ENCODE results near the gene TRAF4. TPM values are rescaled to one million over a fixed set of nuclear protein-coding genes. Genes with fewer than 3 reads are reported as not detected.
"Not testable (repeated sequence)": the region's sequence is repeated elsewhere in the genome, so short reads cannot be mapped to it uniquely, and the experiment has no call there.

The TRAF4 gene
- total RNA-seq, 1 experiment from 2014 or later = 57.5 TPM

- no peak for DNase-seq (ENCODE audit: low read depth)
Observed at GRCh38 chr17:28729950-28730330, 13.9 kb upstream of the TRAF4 start.

- no peak for DNase-seq (ENCODE audit: low read depth)
Observed at GRCh38 chr17:28733346-28733745, 10.5 kb upstream of the TRAF4 start.

- no peak for DNase-seq (ENCODE audit: low read depth)
Observed at GRCh38 chr17:28734712-28735241, 9.0 kb upstream of the TRAF4 start.

GRCh38 chr17:28735242-28735722 lies 8.5 kb upstream of the TRAF4 start:
- DNase-seq (ENCODE audit: low read depth) = no peak

DNA sequence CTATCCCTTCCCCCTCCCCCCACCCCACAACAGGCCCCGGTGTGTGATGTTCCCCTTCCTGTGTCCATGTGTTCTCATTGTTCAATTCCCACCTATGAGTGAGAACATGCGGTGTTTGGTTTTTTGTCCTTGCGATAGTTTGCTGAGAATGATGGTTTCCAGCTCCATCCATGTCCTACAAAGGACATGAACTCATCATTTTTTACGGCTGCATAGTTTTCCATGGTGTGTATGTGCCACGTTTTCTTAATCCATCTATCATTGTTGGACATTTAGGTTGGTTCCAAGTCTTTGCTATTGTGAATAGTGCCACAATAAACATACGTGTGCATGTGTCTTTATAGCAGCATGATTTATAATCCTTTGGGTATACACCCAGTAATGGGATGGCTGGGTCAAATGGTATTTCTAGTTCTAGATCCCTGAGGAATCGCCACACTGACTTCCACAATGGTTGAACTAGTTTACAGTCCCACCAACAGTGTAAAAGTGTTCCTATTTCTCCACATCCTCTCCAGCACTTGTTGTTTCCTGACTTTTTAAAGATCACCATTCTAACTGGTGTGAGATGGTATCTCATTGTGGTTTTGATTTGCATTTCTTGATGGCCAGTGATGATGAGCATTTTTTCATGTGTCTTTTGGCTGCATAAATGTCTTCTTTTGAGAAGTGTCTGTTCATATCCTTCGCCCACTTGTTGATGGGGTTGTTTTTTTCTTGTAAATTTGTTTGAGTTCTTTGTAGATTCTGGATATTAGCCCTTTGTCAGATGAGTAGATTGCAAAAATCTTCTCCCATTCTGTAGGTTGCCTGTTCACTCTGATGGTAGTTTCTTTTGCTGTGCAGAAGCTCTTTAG lies 7.7 kb upstream of the TRAF4 start:
- not testable (repeated sequence) for DNase-seq (ENCODE audit: low read depth)

GRCh38 chr17:28737316-28737715 lies 6.5 kb upstream of the TRAF4 start:
- no peak for DNase-seq (ENCODE audit: low read depth)

DNA sequence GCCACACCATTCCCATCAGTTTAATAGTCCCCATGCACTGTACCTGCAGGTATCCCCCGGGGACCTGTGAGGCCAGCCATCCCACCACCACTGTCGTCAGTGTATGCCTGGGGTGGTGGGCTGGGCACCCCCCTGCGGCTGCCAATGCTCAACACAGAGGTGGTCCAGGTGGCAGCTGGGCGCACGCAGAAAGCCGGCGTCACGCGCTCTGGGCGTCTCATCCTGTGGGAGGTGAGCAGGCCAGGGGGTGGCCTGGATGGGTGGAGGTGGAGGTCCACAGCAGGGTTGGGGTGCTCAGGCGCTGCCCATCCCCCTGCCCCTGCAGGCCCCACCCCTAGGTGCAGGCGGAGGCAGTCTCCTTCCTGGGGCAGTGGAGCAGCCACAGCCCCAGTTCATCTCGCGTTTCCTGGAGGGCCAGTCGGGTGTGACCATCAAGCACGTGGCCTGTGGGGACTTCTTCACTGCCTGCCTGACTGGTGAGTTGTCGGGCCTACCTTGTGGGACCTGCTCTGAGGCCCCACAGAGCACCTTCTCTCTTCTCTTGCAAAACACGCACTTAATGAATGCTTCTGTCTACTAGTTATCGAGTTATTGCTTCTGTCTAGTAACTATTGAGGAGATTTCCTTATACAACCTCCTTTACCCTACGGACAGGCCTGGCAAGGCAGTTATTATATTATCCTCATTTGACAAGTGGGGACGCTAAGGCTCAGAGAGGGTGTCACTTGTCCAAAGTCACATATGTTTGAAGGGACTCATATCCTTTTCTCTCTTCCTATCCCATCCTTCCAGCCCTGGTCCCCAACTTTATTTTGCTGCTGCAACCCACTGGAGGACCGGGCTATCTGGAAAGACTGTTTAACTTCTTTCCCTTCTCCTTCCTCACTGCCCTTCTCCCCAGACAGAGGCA lies 5.8 kb upstream of the TRAF4 start:
- no peak for DNase-seq (ENCODE audit: low read depth)

- no peak for DNase-seq (ENCODE audit: low read depth)
Observed at GRCh38 chr17:28738680-28739384, 5.0 kb upstream of the TRAF4 start.

GRCh38 chr17:28740406-28741357 lies 3.1 kb upstream of the TRAF4 start:
- no peak for DNase-seq (ENCODE audit: low read depth)

DNA sequence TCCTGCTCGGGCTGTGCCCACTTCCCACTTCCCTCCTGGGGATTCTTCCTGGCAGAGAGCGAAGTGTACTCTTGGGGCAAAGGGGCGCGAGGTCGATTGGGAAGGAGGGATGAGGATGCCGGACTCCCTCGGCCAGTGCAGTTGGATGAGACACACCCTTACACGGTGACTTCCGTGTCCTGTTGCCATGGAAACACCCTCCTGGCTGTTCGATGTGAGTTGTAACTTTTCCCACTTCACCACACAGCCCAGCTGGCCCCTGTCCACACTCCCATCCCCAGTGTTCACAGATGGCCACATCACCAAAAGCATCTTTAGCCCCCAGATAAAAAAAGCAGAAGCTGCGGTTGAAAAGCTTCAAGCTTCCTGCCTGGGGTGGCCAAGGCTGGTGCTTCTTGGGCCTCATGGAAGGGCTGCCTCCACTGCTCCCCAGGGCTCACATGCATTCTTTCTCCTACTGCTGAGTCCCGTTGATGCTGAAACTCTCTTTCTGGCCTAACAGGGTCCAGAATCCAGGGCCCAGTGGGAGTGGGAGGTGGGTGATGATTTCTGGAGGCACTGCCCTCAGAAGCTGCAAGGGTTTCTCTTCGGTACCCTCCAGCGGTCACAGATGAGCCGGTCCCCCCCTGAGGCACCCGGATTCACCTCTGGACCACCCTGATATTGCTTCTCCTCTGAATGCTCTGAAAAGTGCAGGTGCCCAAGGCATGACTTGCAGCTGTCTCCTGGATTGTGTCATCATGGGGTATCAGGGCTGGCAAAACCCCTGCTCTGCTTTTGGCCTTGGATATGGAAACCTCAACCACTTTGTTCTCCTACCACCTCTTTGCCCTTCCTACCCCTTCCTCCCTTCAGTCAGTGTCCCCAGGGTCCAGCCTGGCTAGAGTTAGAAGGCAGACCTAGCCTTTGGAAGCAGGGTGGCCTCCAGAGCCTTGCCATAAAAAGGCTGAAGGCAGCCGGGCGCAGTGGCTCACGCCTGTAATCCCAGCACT lies 2.2 kb upstream of the TRAF4 start:
- DNase-seq (ENCODE audit: low read depth) = no peak

GRCh38 chr17:28744104-28744971 lies 527 bp downstream of the TRAF4 start:
- DNase-seq (ENCODE audit: low read depth) = peak; percentile 58

GRCh38 chr17:28744972-28745785 lies 1.4 kb downstream of the TRAF4 start:
- no peak for DNase-seq (ENCODE audit: low read depth)

DNA sequence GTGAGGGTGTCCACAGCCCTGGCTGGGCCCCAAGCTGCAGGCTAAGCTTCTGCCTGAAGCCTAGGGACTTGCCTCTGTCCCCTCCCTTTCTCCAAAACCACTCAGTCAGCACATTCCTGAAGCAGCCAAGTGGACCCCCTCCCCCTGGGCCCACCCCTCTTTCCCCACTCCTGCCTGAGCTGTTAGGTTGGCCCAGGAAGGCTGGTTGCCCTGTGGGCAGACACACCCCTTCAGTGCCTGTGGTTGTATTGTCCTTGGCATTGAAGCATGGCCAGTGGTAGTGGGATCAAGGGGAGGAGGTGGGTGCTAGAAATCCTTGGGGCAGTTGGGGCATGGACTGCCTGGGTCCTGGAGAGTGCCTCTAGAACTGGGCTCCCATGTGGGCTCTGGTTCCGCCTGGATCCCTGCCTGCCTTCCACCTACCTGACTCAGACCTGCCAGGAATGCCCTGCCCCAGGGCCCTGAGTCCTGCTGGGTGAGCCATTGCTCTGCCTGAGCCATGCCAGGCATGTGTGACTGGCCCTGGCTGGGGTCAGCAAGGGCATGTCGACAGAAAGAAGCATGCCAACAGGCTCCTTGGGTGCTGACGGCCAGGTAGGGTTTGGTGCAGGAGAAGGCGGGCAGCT lies 2.1 kb downstream of the TRAF4 start:
- no peak for DNase-seq (ENCODE audit: low read depth)

DNA sequence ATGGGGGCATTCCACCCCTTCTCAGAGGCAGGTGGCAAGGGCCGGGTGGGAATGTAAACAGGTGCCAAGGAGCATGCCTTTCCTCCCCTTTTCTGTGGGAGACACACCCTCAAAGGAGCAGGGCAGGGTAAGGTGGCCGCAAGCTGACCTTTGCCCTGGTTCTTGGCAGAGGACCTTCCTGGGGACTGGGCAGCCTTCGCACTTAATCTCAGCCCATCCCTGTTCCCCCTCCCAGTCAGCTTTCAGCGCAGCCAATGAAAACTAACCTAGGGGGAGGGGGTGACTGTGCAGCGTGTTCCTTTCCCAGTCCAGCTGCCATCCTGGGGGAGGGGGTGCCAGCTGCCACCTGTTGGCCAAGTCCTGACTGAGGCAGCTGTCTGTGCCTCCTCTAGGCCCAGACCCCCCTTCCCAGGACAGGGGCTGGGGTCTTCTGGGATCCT lies 2.8 kb downstream of the TRAF4 start:
- DNase-seq (ENCODE audit: low read depth) = peak; percentile 95

GRCh38 chr17:28747051-28747691 lies 3.4 kb downstream of the TRAF4 start:
- DNase-seq (ENCODE audit: low read depth) = no peak

Measured in LHCN-M2 (cell line).